CD14-positive monocyte (primary cell): ENCODE measurements around the gene SAMSN1. TPM values are rescaled to one million over a fixed set of nuclear protein-coding genes. Genes with fewer than 3 reads are reported as not detected.

ENCODE experiments used
- DNase-seq, 3 donors: peaks; one replicate each; pipeline ENCODE4 v3.0.0-alpha.2; 2011 to 2022
- H2AFZ ChIP-seq: 2 replicates; pipeline ENCODE4 v1.6.0; 2012; ENCODE audit warnings: mild to moderate bottlenecking, low read depth, low read length, inconsistent platforms; ENCODE audit not compliant: insufficient read depth, poor library complexity, severe bottlenecking
- H3K27ac ChIP-seq, 2 donors: 1 replicate in 1 of 2; 2 replicates in 1 of 2; pipeline ENCODE4 v1.5.1; 2012 to 2013; ENCODE audit warnings: low read length in 2 of 2, control low read depth in 1 of 2, inconsistent platforms in 1 of 2, low read depth in 1 of 2, mild to moderate bottlenecking in 1 of 2
- H3K27me3 ChIP-seq, 2 donors: one replicate each; pipeline versions ENCODE4 v1.6.0 to v1.6.1; 2011 to 2013; ENCODE audit warnings: low read length in 2 of 2; ENCODE audit not compliant: control insufficient read depth in 2 of 2, insufficient read depth in 2 of 2
- H3K36me3 ChIP-seq, 2 donors: replicated peaks in 1 of 2; 1 replicate in 1 of 2; 2 replicates in 1 of 2; pipeline versions ENCODE4 v1.5.1 to v1.6.1; 2012 to 2013; ENCODE audit warnings: low read length in 2 of 2, control low read depth in 1 of 2, inconsistent platforms in 1 of 2, mild to moderate bottlenecking in 1 of 2; ENCODE audit not compliant: insufficient read depth in 2 of 2, control insufficient read depth in 1 of 2
- H3K4me1 ChIP-seq, 2 donors: 1 replicate in 1 of 2; 2 replicates in 1 of 2; pipeline versions ENCODE4 v1.5.1 to v1.6.1; 2012 to 2013; ENCODE audit warnings: low read length in 2 of 2, control low read depth in 1 of 2, inconsistent platforms in 1 of 2, mild to moderate bottlenecking in 1 of 2, moderate library complexity in 1 of 2; ENCODE audit not compliant: insufficient read depth in 2 of 2, control insufficient read depth in 1 of 2
- H3K4me2 ChIP-seq: replicated peaks from 2 replicates; pipeline ENCODE3; 2012; ENCODE audit warnings: low read length, moderate library complexity, mild to moderate bottlenecking; ENCODE audit not compliant: poor library complexity, severe bottlenecking; ENCODE audit errors: extremely low read depth
- H3K4me3 ChIP-seq, 3 experiments: fragments of 200-600 bp in 1 of 3; sonication (generic) in 1 of 3; replicated peaks in 1 of 3; 1 replicate in 2 of 3; 2 replicates in 1 of 3; pipeline ENCODE4 v1.5.1; 2011 to 2013; ENCODE audit warnings: low read length in 3 of 3, mild to moderate bottlenecking in 3 of 3, control low read depth in 2 of 3, low read depth in 2 of 3, inconsistent platforms in 1 of 3, moderate library complexity in 1 of 3
- H3K79me2 ChIP-seq: 2 replicates; pipeline ENCODE4 v1.6.0; 2012; ENCODE audit warnings: mild to moderate bottlenecking, control low read depth, inconsistent platforms, low read length, moderate library complexity; ENCODE audit not compliant: insufficient read depth
- H3K9ac ChIP-seq: 2 replicates; pipeline ENCODE4 v1.6.0; 2017; ENCODE audit warnings: low read length, mild to moderate bottlenecking; ENCODE audit not compliant: insufficient read depth, poor library complexity, severe bottlenecking
- H3K9me3 ChIP-seq, 2 donors: replicated peaks in 1 of 2; 1 replicate in 1 of 2; 2 replicates in 1 of 2; pipeline versions ENCODE4 v1.5.1 to v1.6.1; 2012 to 2013; ENCODE audit warnings: low read length in 2 of 2, control low read depth in 1 of 2; ENCODE audit not compliant: control insufficient read depth in 1 of 2, insufficient read depth in 1 of 2
- H4K20me1 ChIP-seq: 2 replicates; pipeline ENCODE4 v1.6.0; 2012; ENCODE audit warnings: mild to moderate bottlenecking, low read length, control low read depth, moderate library complexity; ENCODE audit not compliant: insufficient read depth
- H3K27ac Mint-ChIP-seq, 7 donors: one replicate each; pipeline ENCODE4 v1.8.0; 2020; ENCODE audit warnings: mild to moderate bottlenecking in 7 of 7, mixed read lengths in 7 of 7, moderate library complexity in 6 of 7, inconsistent platforms in 2 of 7
- H3K27me3 Mint-ChIP-seq, 3 donors: one replicate each; pipeline ENCODE4 v1.8.0; 2021 to 2022; ENCODE audit warnings: low read depth in 3 of 3, mild to moderate bottlenecking in 3 of 3, mixed read lengths in 3 of 3, moderate library complexity in 3 of 3, inconsistent platforms in 1 of 3
- H3K36me3 Mint-ChIP-seq, 2 donors: one replicate each; pipeline ENCODE4 v1.8.0; 2020; ENCODE audit warnings: mixed read lengths in 2 of 2, inconsistent platforms in 1 of 2, mild to moderate bottlenecking in 1 of 2
- H3K4me1 Mint-ChIP-seq: one replicate; pipeline ENCODE4 v1.8.0; 2020; ENCODE audit warnings: mild to moderate bottlenecking, mixed read lengths
- H3K4me3 Mint-ChIP-seq, 2 donors: one replicate each; pipeline ENCODE4 v1.8.0; 2020; ENCODE audit warnings: mild to moderate bottlenecking in 2 of 2, mixed read lengths in 2 of 2, moderate library complexity in 1 of 2
- H3K9me3 Mint-ChIP-seq, 7 donors: one replicate each; pipeline ENCODE4 v1.8.0; 2020 to 2022; ENCODE audit warnings: mixed read lengths in 7 of 7, mild to moderate bottlenecking in 6 of 7, moderate library complexity in 6 of 7, inconsistent platforms in 2 of 7
- CTCF ChIP-seq: fragments of 200-600 bp; IDR thresholded peaks from one replicate; pipeline ENCODE4 v1.8.0; 2022; ENCODE audit warnings: antibody characterized with exemption, mild to moderate bottlenecking
- WGBS: methylation state at CpG from one replicate; pipeline ENCODE4 v1.1.5; 2013; ENCODE audit warnings: missing lambda C conversion rate; ENCODE audit not compliant: insufficient coverage; 5-methylcytosine and 5-hydroxymethylcytosine counted together
- intact Hi-C, 2 donors: fragments of 100-400 bp; cut with micrococcal nuclease; formaldehyde crosslinking; loops; one replicate each; pipeline versions ENCODE4 v1.15.0 to v1.15.1; 2023
- polyA plus RNA-seq, 3 donors: library from polyadenylated mRNA; depleted of rRNA in 1 of 3; unstranded in 2 of 3; stranded (reverse) in 1 of 3; fragments of 300-500 nt in 2 of 3; fragments of >200 nt in 1 of 3; fragmentation: Illumina TruSeq in 2 of 3; gene quantifications; 1 replicate in 2 of 3; 2 replicates in 1 of 3; pipeline ENCODE4 v1.2.3, GENCODE V29; 2012 to 2021

Gene SAMSN1
- polyA plus RNA-seq, 3 donors, result 20.9 to 38.6 (median 31.0) TPM

- no peaks in the 10 kb centered on the region for H4K20me1 ChIP-seq
- no peaks in the 10 kb centered on the region for H3K79me2 ChIP-seq
- Mint-ChIP-seq H3K27me3 (no peaks in the 10 kb centered on the region), H3K4me1 (peaks cover 34% of the 10 kb centered on the region), H3K36me3 (no peaks in the 10 kb centered on the region), H3K4me3 (no peak overlapping the region), H3K27ac (no peak overlapping the region), H3K9me3 (peaks cover 0 to 8% (median 5%) of the 10 kb centered on the region in 7 donors)
- H3K9me3 ChIP-seq, result no peaks in the 10 kb centered on the region
- TF ChIP-seq CTCF, result no peak
- no peak for DNase-seq
- H3K4me1 ChIP-seq, result peaks cover 28 to 38% of the 10 kb centered on the region in 2 donors
- no peak overlapping the region for H2AFZ ChIP-seq
- no peak overlapping the region for H3K27ac ChIP-seq
- H3K27me3 ChIP-seq, result no peaks in the 10 kb centered on the region
- no peak overlapping the region for H3K4me3 ChIP-seq
- intact Hi-C loops, result loop anchor here (5.0 to 10.0 kb wide), 4 partner anchors 50 to 140 kb away; partner anchors contain the start of gene SAMSN1 (in 1 of the 2)
- no CpG with 5 or more reads among the region's 2 CpGs for whole genome bisulfite sequencing
- H3K4me2 ChIP-seq, result no peak overlapping the region
- no peaks in the 10 kb centered on the region for H3K36me3 ChIP-seq
- H3K9ac ChIP-seq, result no peak overlapping the region
Measured at GRCh38 chr21:14594967-14595366, 48.9 kb upstream of the SAMSN1 start.

- no peaks in the 10 kb centered on the region for H3K27me3 Mint-ChIP-seq
- no peak overlapping the region for H3K4me3 ChIP-seq
- H3K36me3 Mint-ChIP-seq, result no peaks in the 10 kb centered on the region
- no peak overlapping the region for H3K4me2 ChIP-seq
- H2AFZ ChIP-seq, result no peak overlapping the region
- peaks cover 0 to 8% (median 5%) of the 10 kb centered on the region in 7 donors for H3K9me3 Mint-ChIP-seq
- no peaks in the 10 kb centered on the region for H3K27me3 ChIP-seq
- TF ChIP-seq CTCF, result no peak
- peak overlapping the region in 4 of 7 donors; percentile 36 to 97 (median 66) for H3K27ac Mint-ChIP-seq
- intact Hi-C loops, result loop anchor here (5.0 to 10.0 kb wide), 4 partner anchors 48 to 142 kb away; partner anchors contain the start of gene SAMSN1 (in 1 of the 2)
- no peaks in the 10 kb centered on the region for H3K79me2 ChIP-seq
- H3K9ac ChIP-seq, result no peak overlapping the region
- H3K4me3 Mint-ChIP-seq, result no peak overlapping the region
- peaks cover 28 to 44% of the 10 kb centered on the region in 2 donors for H3K4me1 ChIP-seq
- no peaks in the 10 kb centered on the region for H4K20me1 ChIP-seq
- no peaks in the 10 kb centered on the region for H3K9me3 ChIP-seq
- peaks cover 38% of the 10 kb centered on the region for H3K4me1 Mint-ChIP-seq
- peak overlapping the region in 1 of 2 donors; percentile 88 for H3K27ac ChIP-seq
- H3K36me3 ChIP-seq, result no peaks in the 10 kb centered on the region
- DNase-seq, result no peak
Measured at GRCh38 chr21:14593230-14593629, 47.1 kb upstream of the SAMSN1 start.
